HL-60/S4 treated with phorbol 12-myristate 13-acetate at 8.2 ng/mL for 4 days and 3 days (cell line): ENCODE results near the gene CXorf51B.
"Not testable (repeated sequence)": the region's sequence is repeated elsewhere in the genome, so short reads cannot be mapped to it uniquely, and the experiment has no call there.

Experiments used
- in situ Hi-C: fragments of 300-500 bp; cut with MboI; formaldehyde crosslinking; loops from 2 replicates; pipeline ENCODE4 v1.15.0; 2022; ENCODE audit warnings: low sequenced_read_pairs

Gene CXorf51B

GRCh38 chrX:146809471-146809870 is at the start of gene CXorf51B:
CXorf51B (plus strand) TSS chrX:146809771; CDS start chrX:146809792, 21 bp downstream.
- in situ Hi-C loops, result not testable (repeated sequence)

- in situ Hi-C loops, result not testable (repeated sequence)
These were observed 5.1 kb downstream of the CXorf51B start, which contains the start of gene CXorf51A for GRCh38 chrX:146814644-146815043. CXorf51A (minus strand) TSS chrX:146814744; CDS start chrX:146814723, 21 bp downstream.

- in situ Hi-C loops, result no loop called here
These were observed 22.4 kb downstream of the CXorf51B start for GRCh38 chrX:146831994-146832393.

GRCh38 chrX:146854281-146854680 is 44.7 kb downstream of the CXorf51B start:
- in situ Hi-C loops, result no loop called here
